Nephron (organoid): ENCODE measurements around the gene ACCS.

ENCODE experiments used
- H3K27ac Mint-ChIP-seq, 3 experiments: 2 replicates each; pipeline ENCODE4 v1.8.0; 2020; ENCODE audit warnings: mixed read lengths in 3 of 3, mild to moderate bottlenecking in 2 of 3, moderate library complexity in 1 of 3
- H3K27me3 Mint-ChIP-seq: 2 replicates; pipeline ENCODE4 v1.8.0; 2021; ENCODE audit warnings: low read depth, mild to moderate bottlenecking, moderate library complexity, mixed read lengths
- H3K36me3 Mint-ChIP-seq: 2 replicates; pipeline ENCODE4 v1.8.0; 2020; ENCODE audit warnings: low read depth, mixed read lengths
- H3K4me1 Mint-ChIP-seq: 2 replicates; pipeline ENCODE4 v1.8.0; 2020; ENCODE audit warnings: mixed read lengths
- H3K4me3 Mint-ChIP-seq, 3 experiments: 2 replicates each; pipeline ENCODE4 v1.8.0; 2020; ENCODE audit warnings: mild to moderate bottlenecking in 3 of 3, mixed read lengths in 3 of 3, moderate library complexity in 2 of 3
- H3K9me3 Mint-ChIP-seq: 2 replicates; pipeline ENCODE4 v1.8.0; 2020; ENCODE audit warnings: mixed read lengths
- TF ChIP-seq, protein P1 (sequence below), 3 experiments: fragments of 200-600 bp; sonication (generic); IDR thresholded peaks; one replicate each; pipeline ENCODE4 v1.5.0; 2021; ENCODE audit warnings: antibody characterized with exemption in 3 of 3; ENCODE audit not compliant: unreplicated experiment in 3 of 3

Gene ACCS

DNA sequence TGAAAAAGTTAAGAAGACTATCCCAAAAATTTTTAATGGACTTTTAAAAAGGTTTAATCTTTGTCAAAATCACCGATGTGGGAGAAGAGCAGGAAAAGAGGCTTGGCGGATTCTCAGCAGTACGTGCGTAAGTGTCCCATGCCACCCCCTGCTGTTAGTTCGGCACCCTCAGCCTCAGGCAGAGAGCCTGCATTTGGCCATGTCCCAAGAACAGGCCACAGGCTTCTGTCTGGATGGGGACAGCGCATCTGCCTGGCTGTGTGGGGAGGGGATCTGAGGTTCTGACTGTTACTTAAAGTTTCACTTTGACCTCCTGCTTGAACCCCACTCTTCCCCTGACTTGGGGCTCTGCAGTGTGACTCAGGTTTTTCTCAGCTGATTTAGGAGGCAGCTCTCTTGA, 64.7 kb downstream of the ACCS start:
- peaks cover 3% of the 10 kb centered on the region for H3K27me3 Mint-ChIP-seq
- no peak overlapping the region for H3K4me3 Mint-ChIP-seq
- no peaks in the 10 kb centered on the region for H3K9me3 Mint-ChIP-seq
- peaks cover 23% of the 10 kb centered on the region for H3K4me1 Mint-ChIP-seq
- H3K27ac Mint-ChIP-seq: no peak overlapping the region
- TF ChIP-seq, protein P1, sequence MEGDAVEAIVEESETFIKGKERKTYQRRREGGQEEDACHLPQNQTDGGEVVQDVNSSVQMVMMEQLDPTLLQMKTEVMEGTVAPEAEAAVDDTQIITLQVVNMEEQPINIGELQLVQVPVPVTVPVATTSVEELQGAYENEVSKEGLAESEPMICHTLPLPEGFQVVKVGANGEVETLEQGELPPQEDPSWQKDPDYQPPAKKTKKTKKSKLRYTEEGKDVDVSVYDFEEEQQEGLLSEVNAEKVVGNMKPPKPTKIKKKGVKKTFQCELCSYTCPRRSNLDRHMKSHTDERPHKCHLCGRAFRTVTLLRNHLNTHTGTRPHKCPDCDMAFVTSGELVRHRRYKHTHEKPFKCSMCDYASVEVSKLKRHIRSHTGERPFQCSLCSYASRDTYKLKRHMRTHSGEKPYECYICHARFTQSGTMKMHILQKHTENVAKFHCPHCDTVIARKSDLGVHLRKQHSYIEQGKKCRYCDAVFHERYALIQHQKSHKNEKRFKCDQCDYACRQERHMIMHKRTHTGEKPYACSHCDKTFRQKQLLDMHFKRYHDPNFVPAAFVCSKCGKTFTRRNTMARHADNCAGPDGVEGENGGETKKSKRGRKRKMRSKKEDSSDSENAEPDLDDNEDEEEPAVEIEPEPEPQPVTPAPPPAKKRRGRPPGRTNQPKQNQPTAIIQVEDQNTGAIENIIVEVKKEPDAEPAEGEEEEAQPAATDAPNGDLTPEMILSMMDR (IDR thresholded peaks at IDR 0.05; ENCODE audit: unreplicated experiment in 3 of 3): no peak
- peaks cover 66% of the 10 kb centered on the region for H3K36me3 Mint-ChIP-seq

DNA sequence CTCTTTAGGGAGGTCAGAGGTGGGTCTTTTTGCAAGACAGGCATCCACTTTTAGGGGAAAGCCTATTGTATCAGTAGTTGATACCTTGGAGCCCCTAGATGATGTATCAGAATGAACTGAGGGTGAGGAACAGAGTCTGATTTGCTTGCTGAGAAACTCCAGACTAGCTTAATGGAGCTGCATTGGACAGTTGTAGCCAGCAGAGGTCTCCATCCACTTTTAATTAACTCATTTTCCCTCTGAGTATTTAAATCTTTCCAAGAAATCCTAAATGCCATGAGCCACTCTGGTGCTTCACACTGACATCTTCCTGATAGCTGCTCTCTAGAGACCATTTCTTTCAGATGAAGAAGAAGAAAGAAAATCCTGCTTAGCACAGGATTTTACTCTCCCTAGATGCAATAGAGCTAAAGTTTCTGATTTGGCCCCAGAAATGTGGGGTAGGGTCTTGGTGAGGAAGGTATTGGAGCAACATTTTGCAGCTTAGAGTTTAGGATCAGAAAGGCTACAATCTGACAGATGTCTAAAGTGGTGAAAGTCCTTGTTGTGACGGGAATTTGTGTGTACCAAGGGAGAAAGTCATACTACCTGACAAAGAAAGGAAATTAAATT, 67.4 kb downstream of the ACCS start:
- H3K9me3 Mint-ChIP-seq: no peaks in the 10 kb centered on the region
- TF ChIP-seq, protein P1 (IDR thresholded peaks at IDR 0.05; ENCODE audit: unreplicated experiment in 3 of 3): peak; percentile 69 to 81 (median 70)
- no peak overlapping the region for H3K4me3 Mint-ChIP-seq
- peaks cover 43% of the 10 kb centered on the region for H3K36me3 Mint-ChIP-seq
- H3K4me1 Mint-ChIP-seq: peaks cover 49% of the 10 kb centered on the region
- peak overlapping the region in 1 of 3 experiments; percentile 62 for H3K27ac Mint-ChIP-seq
- peaks cover 3% of the 10 kb centered on the region for H3K27me3 Mint-ChIP-seq
